Erythroblast (primary cell): ENCODE measurements around the gene ABHD14A.

ENCODE experiments used
- GATA1 ChIP-seq: IDR thresholded peaks from 2 replicates; pipeline ENCODE4 v1.6.1; 2011; ENCODE audit warnings: low read depth, mild to moderate bottlenecking, control low read depth, low read length, moderate library complexity
- POLR2A ChIP-seq: IDR thresholded peaks from 2 replicates; pipeline ENCODE4 v1.6.1; 2011; ENCODE audit warnings: mild to moderate bottlenecking, low read length

- no peak for TF ChIP-seq POLR2A
- TF ChIP-seq GATA1: no peak
Measured at GRCh38 chr3:52012699-52013098, 37.8 kb downstream of the ABHD14A start.
